ENCODE data around the gene UBR4. TPM values are rescaled to one million over a fixed set of nuclear protein-coding genes. Genes with fewer than 3 reads are reported as not detected.

Gene UBR4
- total RNA-seq, 4 donors from 2014 or later = 140 to 418 (median 223) TPM

DNA sequence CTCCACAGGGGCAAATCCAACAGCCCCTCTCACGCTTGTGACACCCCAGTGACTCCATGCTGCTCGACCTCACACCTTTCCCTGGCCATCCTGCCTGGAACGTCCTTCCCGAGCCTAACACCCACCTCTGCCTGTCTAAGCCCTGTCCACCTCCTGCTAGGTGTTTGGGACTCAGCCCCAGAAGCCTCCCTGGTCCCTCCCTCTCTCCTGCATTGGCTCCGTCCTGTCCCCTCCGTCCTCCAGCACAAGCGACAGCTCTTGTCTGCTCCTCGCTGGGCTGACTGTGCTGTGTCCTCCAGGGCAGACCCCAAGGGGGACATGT, 151.6 kb downstream of the UBR4 start:
- H3K9me3 ChIP-seq = no peaks in the 10 kb centered on the region
- H3K27ac ChIP-seq = no peak overlapping the region
- TF ChIP-seq, protein P1, sequence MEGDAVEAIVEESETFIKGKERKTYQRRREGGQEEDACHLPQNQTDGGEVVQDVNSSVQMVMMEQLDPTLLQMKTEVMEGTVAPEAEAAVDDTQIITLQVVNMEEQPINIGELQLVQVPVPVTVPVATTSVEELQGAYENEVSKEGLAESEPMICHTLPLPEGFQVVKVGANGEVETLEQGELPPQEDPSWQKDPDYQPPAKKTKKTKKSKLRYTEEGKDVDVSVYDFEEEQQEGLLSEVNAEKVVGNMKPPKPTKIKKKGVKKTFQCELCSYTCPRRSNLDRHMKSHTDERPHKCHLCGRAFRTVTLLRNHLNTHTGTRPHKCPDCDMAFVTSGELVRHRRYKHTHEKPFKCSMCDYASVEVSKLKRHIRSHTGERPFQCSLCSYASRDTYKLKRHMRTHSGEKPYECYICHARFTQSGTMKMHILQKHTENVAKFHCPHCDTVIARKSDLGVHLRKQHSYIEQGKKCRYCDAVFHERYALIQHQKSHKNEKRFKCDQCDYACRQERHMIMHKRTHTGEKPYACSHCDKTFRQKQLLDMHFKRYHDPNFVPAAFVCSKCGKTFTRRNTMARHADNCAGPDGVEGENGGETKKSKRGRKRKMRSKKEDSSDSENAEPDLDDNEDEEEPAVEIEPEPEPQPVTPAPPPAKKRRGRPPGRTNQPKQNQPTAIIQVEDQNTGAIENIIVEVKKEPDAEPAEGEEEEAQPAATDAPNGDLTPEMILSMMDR (IDR thresholded peaks at IDR 0.05) = no peak
- no peak for TF ChIP-seq POLR2AphosphoS5 (IDR thresholded peaks at IDR 0.05)
- TF ChIP-seq EP300 (IDR thresholded peaks at IDR 0.05; ENCODE audit: low read depth) = no peak
- TF ChIP-seq POLR2A (IDR thresholded peaks at IDR 0.05) = no peak
- peaks cover 55% of the 10 kb centered on the region for H3K27me3 ChIP-seq
- H3K4me1 ChIP-seq = no peaks in the 10 kb centered on the region
- DNase-seq = no peak
- 74 to 80% methylated on average over 3 to 8 of the region's 8 CpGs for WGBS, 2 donors (ENCODE audit: low coverage in 1 of 2)
- H3K36me3 ChIP-seq = no peaks in the 10 kb centered on the region
- no peak overlapping the region for H3K4me3 ChIP-seq
- in situ Hi-C loops (cut with MboI; ENCODE audit: low pct_ligation_motif_present in 1 of 4, low pct_unique_long_range_greater_than_20kb in 1 of 4, low sequenced_read_pairs in 3 of 4) = no loop called here
- intact Hi-C loops (cut with DNase I; ENCODE audit: low total_unique reads) = no loop called here

DNA sequence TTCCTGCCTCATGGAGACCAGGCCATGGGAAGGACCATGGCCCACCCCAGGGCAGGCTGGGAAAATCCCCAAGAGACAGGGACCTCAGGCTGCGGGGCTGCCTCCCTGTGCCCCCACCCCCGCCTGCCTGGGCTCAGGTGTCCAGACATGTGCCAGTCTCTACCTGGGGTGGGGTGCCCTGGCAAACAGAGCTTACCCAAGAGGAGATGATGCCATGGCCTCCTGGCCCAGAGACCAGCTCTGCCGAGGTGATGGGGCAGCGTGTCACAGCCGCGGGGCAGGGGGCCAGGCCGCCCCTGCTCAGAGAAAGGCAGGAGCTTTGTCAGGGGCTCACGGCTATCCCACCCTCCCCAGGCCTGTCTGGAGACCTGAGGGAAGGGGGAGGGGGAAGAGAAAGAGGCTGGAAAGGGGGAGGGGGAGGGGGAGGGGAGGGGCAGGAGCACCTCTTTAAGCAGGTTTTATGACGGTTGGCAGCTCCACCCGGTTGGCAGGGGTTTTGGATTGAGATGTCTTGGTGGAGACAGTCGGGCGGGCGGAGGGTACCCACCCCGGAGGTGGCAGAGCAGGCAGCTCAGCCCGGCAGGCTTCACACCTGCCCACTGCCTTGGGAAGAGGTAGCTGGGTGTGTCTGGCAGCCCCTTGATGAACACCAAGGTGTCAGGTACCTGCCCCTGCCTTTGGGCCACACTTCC, 152.1 kb downstream of the UBR4 start:
- H3K4me1 ChIP-seq = no peaks in the 10 kb centered on the region
- H3K9me3 ChIP-seq = no peaks in the 10 kb centered on the region
- H3K36me3 ChIP-seq = no peaks in the 10 kb centered on the region
- TF ChIP-seq, protein P1 (IDR thresholded peaks at IDR 0.05) = no peak
- no peak for TF ChIP-seq POLR2A (IDR thresholded peaks at IDR 0.05)
- no peak for TF ChIP-seq POLR2AphosphoS5 (IDR thresholded peaks at IDR 0.05)
- no peak for TF ChIP-seq EP300 (IDR thresholded peaks at IDR 0.05; ENCODE audit: low read depth)
- peaks cover 59% of the 10 kb centered on the region for H3K27me3 ChIP-seq
- no peak overlapping the region for H3K27ac ChIP-seq
- in situ Hi-C loops (cut with MboI; ENCODE audit: low pct_ligation_motif_present in 1 of 4, low pct_unique_long_range_greater_than_20kb in 1 of 4, low sequenced_read_pairs in 3 of 4) = no loop called here
- no peak for DNase-seq
- intact Hi-C loops (cut with DNase I; ENCODE audit: low total_unique reads) = no loop called here
- 59% methylated on average over 15 of the region's 15 CpGs; no CpG with 5 or more reads in 1 of the 2 donors for WGBS, 2 donors (ENCODE audit: low coverage in 1 of 2)
- H3K4me3 ChIP-seq = no peak overlapping the region

DNA sequence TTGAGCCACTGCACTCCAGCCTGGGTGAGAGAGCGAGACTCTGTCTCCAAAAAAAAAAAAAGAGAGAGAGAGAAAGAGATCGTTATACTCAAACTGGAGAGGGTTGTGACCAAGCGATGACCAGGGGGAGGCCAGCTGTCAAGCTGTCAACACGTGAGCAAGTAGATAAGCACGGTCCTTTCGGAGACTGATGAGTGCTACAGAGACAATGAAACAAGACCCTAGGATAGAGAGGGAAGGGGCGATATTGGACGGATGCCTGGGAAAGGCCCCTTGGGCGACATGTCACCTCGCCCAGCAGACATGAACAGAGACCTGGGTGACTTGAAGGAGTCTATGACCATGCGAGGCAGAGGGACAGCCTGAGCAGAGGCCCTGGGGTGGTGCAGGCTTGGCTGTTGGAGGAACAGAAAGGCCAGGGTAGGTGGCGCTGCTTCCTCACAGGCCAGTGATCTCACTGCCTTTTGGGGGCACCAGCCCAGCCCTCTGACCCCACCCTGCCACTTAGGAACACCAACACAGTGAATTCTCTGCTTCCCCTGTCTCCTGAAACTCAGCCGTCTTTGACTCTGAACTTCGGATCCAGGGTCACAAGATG, 152.8 kb downstream of the UBR4 start:
- Histone ChIP-seq H3K27me3 (peaks cover 59% of the 10 kb centered on the region), H3K27ac (no peak overlapping the region), H3K4me1 (no peaks in the 10 kb centered on the region), H3K36me3 (no peaks in the 10 kb centered on the region), H3K9me3 (no peaks in the 10 kb centered on the region), H3K4me3 (no peak overlapping the region)
- 80 to 83% methylated on average over 1 to 14 of the region's 14 CpGs for WGBS, 2 donors (ENCODE audit: low coverage in 1 of 2)
- DNase-seq = no peak
- in situ Hi-C loops (cut with MboI; ENCODE audit: low pct_ligation_motif_present in 1 of 4, low pct_unique_long_range_greater_than_20kb in 1 of 4, low sequenced_read_pairs in 3 of 4) (no loop called here), intact Hi-C loops (cut with DNase I; ENCODE audit: low total_unique reads) (no loop called here)
- TF ChIP-seq EP300 (IDR thresholded peaks at IDR 0.05; ENCODE audit: low read depth) (no peak), POLR2AphosphoS5 (IDR thresholded peaks at IDR 0.05) (no peak), POLR2A (IDR thresholded peaks at IDR 0.05) (no peak)
- TF ChIP-seq, protein P1 (IDR thresholded peaks at IDR 0.05) = no peak

DNA sequence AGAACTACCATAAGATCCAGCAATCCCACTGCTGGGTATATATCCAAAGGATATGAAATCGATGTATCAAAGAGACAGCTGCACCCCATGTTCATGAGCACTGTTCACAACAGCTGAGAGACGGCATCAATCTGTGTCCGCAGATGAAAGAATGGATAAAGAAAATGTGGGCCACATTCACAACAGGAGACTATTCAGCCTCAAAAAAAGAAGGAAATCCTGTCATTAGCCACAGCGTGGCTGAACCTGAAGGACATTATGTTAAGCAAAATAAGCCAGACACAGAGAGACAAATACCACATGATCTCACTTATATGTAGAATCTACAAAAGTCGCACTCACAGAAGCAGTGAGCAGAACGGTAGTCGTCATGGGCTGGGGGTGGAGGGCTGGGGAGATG, 154.4 kb downstream of the UBR4 start:
- no peak overlapping the region for H3K4me3 ChIP-seq
- no peak overlapping the region for H3K27ac ChIP-seq
- no peaks in the 10 kb centered on the region for H3K4me1 ChIP-seq
- intact Hi-C loops (cut with DNase I; ENCODE audit: low total_unique reads) = no loop called here
- no peak for DNase-seq
- in situ Hi-C loops (cut with MboI; ENCODE audit: low pct_ligation_motif_present in 1 of 4, low pct_unique_long_range_greater_than_20kb in 1 of 4, low sequenced_read_pairs in 3 of 4) = no loop called here
- H3K9me3 ChIP-seq = no peaks in the 10 kb centered on the region
- peaks cover 59% of the 10 kb centered on the region for H3K27me3 ChIP-seq
- no peaks in the 10 kb centered on the region for H3K36me3 ChIP-seq
- TF ChIP-seq POLR2AphosphoS5 (IDR thresholded peaks at IDR 0.05) (no peak), EP300 (IDR thresholded peaks at IDR 0.05; ENCODE audit: low read depth) (no peak), POLR2A (IDR thresholded peaks at IDR 0.05) (no peak)
- TF ChIP-seq, protein P1 (IDR thresholded peaks at IDR 0.05) = no peak
- 58 to 62% methylated on average over 7 of the region's 7 CpGs for WGBS, 2 donors (ENCODE audit: low coverage in 1 of 2)

Measured in transverse colon (tissue), 4 donors.